Fibroblast of lung (primary cell): Measurements from ENCODE around the gene P3R3URF. TPM values are rescaled to one million over a fixed set of nuclear protein-coding genes. Genes with fewer than 3 reads are reported as not detected.

Experiments
- DNase-seq, 2 donors: peaks; one replicate each; pipeline versions ENCODE4 v3.0.0 to v3.0.0-alpha.2; 2010; ENCODE audit warnings: low read depth in 2 of 2
- H2AFZ ChIP-seq: 2 replicates; pipeline ENCODE4 v1.5.1; 2012; ENCODE audit warnings: low read length, control low read depth, inconsistent platforms
- H3K27ac ChIP-seq: 2 replicates; pipeline ENCODE4 v1.5.1; 2011; ENCODE audit warnings: low read length, control low read depth; ENCODE audit not compliant: insufficient read depth
- H3K27me3 ChIP-seq: 2 replicates; pipeline ENCODE4 v1.5.1; 2011; ENCODE audit warnings: mild to moderate bottlenecking, low read length; ENCODE audit not compliant: control insufficient read depth, insufficient read depth
- H3K36me3 ChIP-seq: 2 replicates; pipeline ENCODE4 v1.5.1; 2011; ENCODE audit warnings: low read length; ENCODE audit not compliant: control insufficient read depth, insufficient read depth
- H3K4me1 ChIP-seq: 2 replicates; pipeline ENCODE4 v1.5.1; 2011; ENCODE audit warnings: low read length; ENCODE audit not compliant: control insufficient read depth, insufficient read depth; ENCODE audit errors: extremely low read depth
- H3K4me2 ChIP-seq: 2 replicates; pipeline ENCODE4 v1.5.1; 2011; ENCODE audit warnings: low read length, control low read depth; ENCODE audit not compliant: insufficient read depth; ENCODE audit errors: extremely low read depth
- H3K4me3 ChIP-seq, 4 experiments: fragments of 200-600 bp in 1 of 4; sonication (generic) in 1 of 4; replicated peaks in 1 of 4; 2 replicates each; pipeline ENCODE4 v1.5.1; 2011 to 2016; ENCODE audit warnings: low read length in 4 of 4, low read depth in 3 of 4, mild to moderate bottlenecking in 3 of 4, control low read depth in 2 of 4, inconsistent platforms in 1 of 4, mixed read lengths in 1 of 4; ENCODE audit not compliant: insufficient read depth in 1 of 4; ENCODE audit errors: control extremely low read depth in 1 of 4
- H3K79me2 ChIP-seq: 2 replicates; pipeline ENCODE4 v1.5.1; 2012; ENCODE audit warnings: mild to moderate bottlenecking, low read length, inconsistent platforms; ENCODE audit not compliant: control insufficient read depth, insufficient read depth
- H3K9ac ChIP-seq: 2 replicates; pipeline ENCODE4 v1.5.1; 2011; ENCODE audit warnings: mild to moderate bottlenecking, low read length, control low read depth; ENCODE audit not compliant: insufficient read depth
- H3K9me3 ChIP-seq: 2 replicates; pipeline ENCODE4 v1.5.1; 2012; ENCODE audit warnings: low read depth, low read length; ENCODE audit not compliant: control insufficient read depth, insufficient read depth
- H4K20me1 ChIP-seq: 2 replicates; pipeline ENCODE4 v1.5.1; 2011; ENCODE audit warnings: low read length; ENCODE audit not compliant: control insufficient read depth, insufficient read depth; ENCODE audit errors: extremely low read depth
- EZH2 ChIP-seq: IDR thresholded peaks from 2 replicates; pipeline ENCODE4 v1.5.1; 2012; ENCODE audit warnings: low read length, control low read depth, mild to moderate bottlenecking; ENCODE audit errors: missing control alignments
- polyA plus RNA-seq, 2 donors: library from polyadenylated mRNA; depleted of rRNA in 1 of 2; stranded (reverse) in 1 of 2; unstranded in 1 of 2; fragments of >200 nt; gene quantifications; 2 replicates each; pipeline ENCODE4 v1.2.1, GENCODE V29; 2011 to 2012; ENCODE audit warnings: missing spikeins in 1 of 2
- total RNA-seq: library from RNA; depleted of rRNA; stranded (reverse); fragments of >200 nt; gene quantifications from 2 replicates; pipeline ENCODE4 v1.2.1, GENCODE V29; 2014
- TF ChIP-seq, protein P1 (sequence below), 2 donors: IDR thresholded peaks in 1 of 2; conservative IDR thresholded peaks in 1 of 2; 1 replicate in 1 of 2; 2 replicates in 1 of 2; pipeline ENCODE4 v1.5.1; 2011 to 2012; ENCODE audit warnings: low read length in 2 of 2, control low read depth in 1 of 2, inconsistent platforms in 1 of 2, low read depth in 1 of 2, mild to moderate bottlenecking in 1 of 2

The P3R3URF gene
- total and polyA plus RNA-seq, 2 donors (not counting 1 experiment from before 2014, with no cell fraction given) = not detected

DNA sequence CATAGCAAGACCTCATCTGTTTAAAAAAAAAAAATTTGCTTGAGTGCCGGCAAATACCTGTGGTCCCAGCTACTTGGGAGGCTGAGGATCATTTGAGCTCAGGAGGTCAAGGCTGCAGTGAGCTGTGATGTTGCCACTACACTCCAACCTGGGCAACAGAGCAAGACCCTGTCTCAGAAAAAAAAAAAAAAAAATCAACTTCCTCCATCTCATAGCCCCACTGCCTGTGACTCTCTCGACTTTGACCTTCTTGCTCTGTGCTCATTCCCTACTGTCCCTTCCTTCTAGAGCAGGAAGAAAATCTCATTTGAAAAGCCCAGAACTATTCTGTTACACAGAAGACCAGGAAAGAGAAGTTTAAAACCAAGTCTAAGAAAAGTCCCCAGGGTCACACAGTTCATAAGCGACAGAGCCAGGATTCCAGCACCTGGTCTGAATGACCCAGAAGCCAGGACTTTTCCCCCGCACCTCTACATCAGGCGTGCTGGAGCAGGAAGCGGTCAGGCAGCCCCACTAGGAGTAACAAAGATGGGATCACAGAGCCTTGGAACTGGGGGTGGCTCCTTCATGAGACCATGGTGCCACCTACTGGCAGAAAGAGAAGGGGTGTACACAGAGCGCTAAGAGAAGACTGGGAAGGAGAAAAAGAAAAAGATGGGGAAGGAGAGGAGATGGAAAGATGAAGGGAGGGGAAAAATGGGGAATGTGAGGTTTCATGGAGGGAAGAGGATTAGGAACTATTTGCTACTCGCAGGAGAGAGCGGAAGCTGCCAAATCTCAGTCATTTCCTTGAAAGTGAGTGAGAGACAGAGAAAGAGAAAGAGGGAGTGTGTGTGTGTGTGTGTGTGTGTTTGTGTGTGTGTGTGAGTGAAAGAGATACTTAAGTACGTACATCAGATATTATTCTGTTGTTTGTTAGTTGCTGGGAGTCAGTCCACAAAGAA lies 3.1 kb upstream of the P3R3URF start:
- TF ChIP-seq, protein P1, sequence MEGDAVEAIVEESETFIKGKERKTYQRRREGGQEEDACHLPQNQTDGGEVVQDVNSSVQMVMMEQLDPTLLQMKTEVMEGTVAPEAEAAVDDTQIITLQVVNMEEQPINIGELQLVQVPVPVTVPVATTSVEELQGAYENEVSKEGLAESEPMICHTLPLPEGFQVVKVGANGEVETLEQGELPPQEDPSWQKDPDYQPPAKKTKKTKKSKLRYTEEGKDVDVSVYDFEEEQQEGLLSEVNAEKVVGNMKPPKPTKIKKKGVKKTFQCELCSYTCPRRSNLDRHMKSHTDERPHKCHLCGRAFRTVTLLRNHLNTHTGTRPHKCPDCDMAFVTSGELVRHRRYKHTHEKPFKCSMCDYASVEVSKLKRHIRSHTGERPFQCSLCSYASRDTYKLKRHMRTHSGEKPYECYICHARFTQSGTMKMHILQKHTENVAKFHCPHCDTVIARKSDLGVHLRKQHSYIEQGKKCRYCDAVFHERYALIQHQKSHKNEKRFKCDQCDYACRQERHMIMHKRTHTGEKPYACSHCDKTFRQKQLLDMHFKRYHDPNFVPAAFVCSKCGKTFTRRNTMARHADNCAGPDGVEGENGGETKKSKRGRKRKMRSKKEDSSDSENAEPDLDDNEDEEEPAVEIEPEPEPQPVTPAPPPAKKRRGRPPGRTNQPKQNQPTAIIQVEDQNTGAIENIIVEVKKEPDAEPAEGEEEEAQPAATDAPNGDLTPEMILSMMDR (conservative IDR thresholded peaks at IDR 0.05 in 1 of 2, IDR thresholded peaks at IDR 0.05 in 1 of 2; ENCODE audit: low read depth in 1 of 2, low read length in 2 of 2) = peak; percentile 87 to 97
- no peak for TF ChIP-seq EZH2
- H3K27me3 ChIP-seq = no peaks in the 10 kb centered on the region
- no peak overlapping the region for H3K4me2 ChIP-seq
- no peak overlapping the region for H3K9ac ChIP-seq
- H3K79me2 ChIP-seq = no peaks in the 10 kb centered on the region
- no peak overlapping the region for H3K27ac ChIP-seq
- H2AFZ ChIP-seq = peak overlapping the region; percentile 18
- peak; percentile 77 to 88 for DNase-seq
- H3K9me3 ChIP-seq = no peaks in the 10 kb centered on the region
- peaks cover 11% of the 10 kb centered on the region for H3K4me1 ChIP-seq
- H3K36me3 ChIP-seq = no peaks in the 10 kb centered on the region
- H3K4me3 ChIP-seq = no peak overlapping the region
- H4K20me1 ChIP-seq = no peaks in the 10 kb centered on the region

DNA sequence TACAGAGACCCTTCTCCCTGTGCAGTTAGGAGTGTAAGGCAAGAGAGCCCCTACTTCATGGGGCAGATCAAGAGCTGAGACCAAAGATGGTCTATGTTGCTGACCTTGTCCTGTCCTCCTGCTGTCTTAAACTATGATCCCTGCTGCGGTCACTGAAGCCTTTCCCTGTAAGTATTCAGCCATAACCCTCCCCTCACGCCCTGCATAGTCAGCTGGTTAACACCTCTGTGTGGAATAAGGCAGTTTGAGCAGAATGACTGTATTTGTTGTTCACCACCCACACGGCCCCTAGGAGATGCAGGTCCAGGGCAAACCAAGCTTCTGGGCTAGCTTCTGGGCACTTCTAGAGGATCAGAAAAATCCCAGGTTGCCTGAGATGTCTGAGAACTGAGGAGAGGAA lies 1.0 kb downstream of the P3R3URF start:
- H2AFZ ChIP-seq = no peak overlapping the region
- no peak overlapping the region for H3K9ac ChIP-seq
- no peak overlapping the region for H3K27ac ChIP-seq
- no peak overlapping the region for H3K4me3 ChIP-seq
- H3K4me1 ChIP-seq = peaks cover 6% of the 10 kb centered on the region
- no peaks in the 10 kb centered on the region for H3K9me3 ChIP-seq
- no peaks in the 10 kb centered on the region for H3K27me3 ChIP-seq
- H3K79me2 ChIP-seq = no peaks in the 10 kb centered on the region
- no peak for DNase-seq
- no peak overlapping the region for H3K4me2 ChIP-seq
- no peak for TF ChIP-seq EZH2
- TF ChIP-seq, protein P1 (conservative IDR thresholded peaks at IDR 0.05 in 1 of 2, IDR thresholded peaks at IDR 0.05 in 1 of 2; ENCODE audit: low read depth in 1 of 2, low read length in 2 of 2) = no peak
- H4K20me1 ChIP-seq = no peaks in the 10 kb centered on the region
- H3K36me3 ChIP-seq = no peaks in the 10 kb centered on the region

- Histone ChIP-seq H3K9me3 (no peaks in the 10 kb centered on the region), H4K20me1 (no peaks in the 10 kb centered on the region), H2AFZ (no peak within 1 kb of the TSS), H3K4me2 (no peak within 1 kb of the TSS), H3K4me3 (no peak within 1 kb of the TSS), H3K36me3 (no peaks in the 10 kb centered on the region), H3K79me2 (no peaks in the 10 kb centered on the region), H3K9ac (no peak within 1 kb of the TSS), H3K27ac (no peak within 1 kb of the TSS), H3K27me3 (peaks cover 5% of the 10 kb centered on the region), H3K4me1 (peaks cover 6% of the 10 kb centered on the region)
- DNase-seq = peak in 1 of 2 donors; percentile 48
- no peak for TF ChIP-seq EZH2
- TF ChIP-seq, protein P1 (conservative IDR thresholded peaks at IDR 0.05 in 1 of 2, IDR thresholded peaks at IDR 0.05 in 1 of 2; ENCODE audit: low read depth in 1 of 2, low read length in 2 of 2) = no peak
Measured at GRCh38 chr1:46174448-46175231, 1.6 kb downstream of the P3R3URF start, which contains the start of gene TSPAN1. TSPAN1 (plus strand) TSS chr1:46175087; CDS start chr1:46181108, 6,021 bp downstream.
